Adipose tissue (tissue), 3 donors: ENCODE measurements around the gene ZNF224. TPM values are rescaled to one million over a fixed set of nuclear protein-coding genes. Genes with fewer than 3 reads are reported as not detected.

ENCODE experiments used
- H3K27ac ChIP-seq: one replicate; pipeline ENCODE4 v1.5.1; 2013; ENCODE audit warnings: low read depth, low read length
- WGBS, 3 donors: extraction: QIAGEN DNeasy Blood & Tissue Kit; methylation state at CpG; one replicate each; pipeline ENCODE4 v1.1.7; 2013; 5-methylcytosine and 5-hydroxymethylcytosine counted together
- polyA plus RNA-seq, 3 donors: library from polyadenylated mRNA; stranded (reverse); fragments of 200-250 nt; gene quantifications; one replicate each; pipeline ENCODE4 v1.2.3, GENCODE V29; 2013
- donor health status: healthy with polysubstance abuse.
- donor health status: Bipolar disorder and iron deficiency.
- donor health status: healthy.

Gene ZNF224
- polyA plus RNA-seq = 1 to 10 TPM; 8.1 to 8.3 (median 8.3) TPM

DNA sequence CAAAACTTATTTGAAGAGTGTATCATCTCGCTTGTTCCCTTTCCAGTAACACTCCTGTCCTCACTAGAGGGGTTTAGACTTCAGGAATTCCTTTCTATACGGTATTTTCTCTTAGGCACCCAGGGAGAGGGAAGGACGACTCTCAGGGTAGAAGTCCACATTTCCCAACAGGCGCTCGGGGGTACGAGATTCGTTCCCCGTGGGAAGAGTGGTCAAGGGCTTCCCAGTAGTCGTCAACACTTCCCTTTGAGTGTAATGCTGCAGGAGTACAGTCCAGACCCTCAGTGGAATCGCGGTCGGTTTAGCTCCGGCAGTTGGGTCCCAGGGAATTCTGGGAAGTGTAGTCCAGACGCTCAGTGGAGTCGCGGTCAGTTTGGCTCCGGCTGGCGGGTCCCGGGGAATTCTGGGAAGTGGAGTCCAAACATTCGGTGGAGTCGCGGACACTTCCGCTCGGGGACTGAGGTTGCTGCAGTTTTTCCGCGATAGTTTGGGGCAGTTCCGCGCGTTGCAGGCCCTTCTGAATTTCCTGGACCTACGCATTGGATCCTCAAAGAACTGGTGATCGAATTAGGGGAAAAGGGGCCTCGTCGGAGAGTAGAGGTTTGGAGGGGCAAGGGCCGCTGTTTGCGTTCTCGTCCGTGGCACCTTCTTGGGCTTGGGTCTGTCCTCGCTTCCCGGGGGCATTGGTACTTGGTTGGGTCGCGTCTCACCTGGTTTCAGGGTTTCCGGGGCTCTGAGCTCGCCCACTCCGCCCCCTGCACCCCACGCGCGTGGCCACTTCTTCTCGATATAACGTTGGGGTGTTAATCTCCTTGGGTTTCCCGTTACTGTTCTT is at the start of gene ZNF224:
Gene ZNF224 (plus strand): TSS at position 431 of the 835 bp plus-strand sequence. CDS start 3,513 bp downstream, outside the sequence.
- WGBS, 3 donors = 0% methylated on average over 50 of the region's 50 CpGs

DNA sequence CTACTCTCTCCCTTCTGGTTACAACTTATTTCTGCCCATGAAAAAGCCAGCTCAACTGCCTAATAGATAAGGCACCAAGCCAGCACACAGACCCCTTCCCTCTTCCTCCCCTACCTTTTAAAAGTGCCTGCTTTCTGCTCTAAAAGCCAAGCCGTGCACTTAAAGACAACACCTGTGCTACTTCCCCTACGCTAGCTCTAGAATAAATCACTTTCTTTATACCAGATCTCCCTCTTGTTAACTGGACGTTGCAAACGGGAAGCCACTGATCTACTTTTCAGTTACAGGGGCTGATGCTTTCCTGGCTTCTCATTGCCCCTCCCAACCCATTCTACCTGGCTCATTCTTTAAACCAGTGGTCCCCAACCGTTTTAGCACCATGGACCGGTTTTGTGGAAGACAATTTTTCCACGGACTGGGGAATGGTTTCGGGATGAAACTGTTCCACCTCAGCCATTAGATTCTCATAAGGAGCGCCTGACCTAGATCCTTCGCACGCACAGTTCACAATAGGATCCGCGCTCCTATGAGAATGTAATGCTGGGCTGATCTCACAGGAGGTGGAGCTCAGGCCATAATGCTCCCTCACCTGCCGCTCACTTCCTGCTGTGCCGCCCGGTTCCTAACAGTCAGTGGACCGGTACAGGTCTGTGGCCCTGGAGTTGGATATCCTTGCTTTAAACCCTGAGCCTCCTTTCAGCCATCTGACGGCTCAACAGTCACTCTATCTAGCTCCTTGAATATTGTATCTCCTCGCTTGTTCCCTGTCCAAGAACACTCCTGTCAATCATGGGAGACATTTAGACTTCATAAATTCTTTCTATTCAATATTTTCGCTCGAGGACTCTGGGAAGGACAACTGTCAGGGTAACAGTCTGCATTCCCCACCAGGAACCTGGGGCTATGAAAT is 43.2 kb upstream of the ZNF224 start:
- WGBS, 3 donors = 5 to 13% (median 11%) methylated on average over 21 of the region's 21 CpGs
- no peak overlapping the region for H3K27ac ChIP-seq

More for the DNA sequence above, at the start of gene ZNF224:
- no peak within 1 kb of the TSS for H3K27ac ChIP-seq

DNA sequence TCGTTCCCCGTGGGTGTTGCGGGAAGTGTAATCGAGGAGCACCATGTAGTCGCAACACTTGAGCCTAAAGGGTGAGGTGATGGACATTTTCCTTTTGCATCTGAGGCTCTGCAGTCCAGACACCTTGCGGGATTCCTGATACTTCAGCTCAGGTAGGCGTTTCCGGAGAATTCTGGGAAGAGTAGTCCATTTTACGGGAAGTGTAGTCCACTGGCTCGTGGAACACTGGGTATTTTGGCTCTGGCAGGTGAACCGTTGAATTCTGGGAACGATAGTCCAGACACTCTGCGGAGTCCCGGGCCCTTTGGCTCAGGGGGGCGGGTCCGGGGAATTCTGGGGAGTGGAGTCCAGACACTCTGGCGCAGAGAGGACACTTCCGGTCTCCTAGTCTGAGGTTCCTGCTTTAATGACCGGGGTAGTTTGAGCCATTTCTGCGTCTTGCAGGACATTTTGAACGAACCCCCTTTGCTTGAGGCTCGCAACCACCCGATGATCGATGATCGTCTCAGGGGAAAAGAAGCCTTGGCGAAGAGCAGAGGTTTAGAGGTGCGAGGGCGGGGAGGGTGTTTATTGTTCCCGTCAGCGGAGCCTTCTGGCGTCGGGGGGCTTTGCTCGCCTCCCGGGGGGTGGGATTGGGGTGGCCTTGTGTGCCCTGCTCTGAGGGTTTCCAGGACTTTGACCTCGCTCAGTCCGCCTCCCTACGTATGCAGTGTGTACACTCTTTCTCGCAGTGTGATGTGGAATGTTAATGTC is 42.3 kb upstream of the ZNF224 start, which contains the start of gene ZNF223:
Gene ZNF223 (plus strand): TSS at position 387 of the 753 bp plus-strand sequence. CDS start 3,141 bp downstream, outside the sequence.
- WGBS, 3 donors = 1% methylated on average over 38 of the region's 38 CpGs
- H3K27ac ChIP-seq = no peak within 1 kb of the TSS

DNA sequence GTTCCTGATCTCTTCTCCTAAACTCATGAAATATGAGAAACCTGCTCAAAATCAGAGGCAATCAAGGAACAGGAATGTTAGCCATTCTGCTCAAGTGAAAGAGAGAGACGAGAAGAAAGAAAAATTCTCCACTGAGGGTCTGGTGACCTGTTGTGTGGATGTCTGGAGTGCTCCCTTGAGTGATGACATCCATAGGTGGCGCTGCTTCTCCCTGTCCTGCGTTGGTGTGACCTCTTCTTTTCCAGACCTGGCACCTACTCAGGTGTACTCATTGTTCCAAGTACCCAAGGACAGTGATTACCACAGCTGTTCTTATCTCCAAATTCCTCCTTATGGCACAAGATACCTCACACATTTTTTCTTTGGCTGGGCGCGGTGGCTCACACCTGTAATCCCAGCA is 38.3 kb upstream of the ZNF224 start:
- H3K27ac ChIP-seq = no peak overlapping the region
- 94 to 96% (median 94%) methylated on average over 5 of the region's 5 CpGs for WGBS, 3 donors

- H3K27ac ChIP-seq = no peak overlapping the region
- WGBS, 3 donors = 93 to 96% (median 96%) methylated on average over 2 of the region's 2 CpGs
These were observed 34.9 kb upstream of the ZNF224 start for GRCh38 chr19:44059229-44059628.

DNA sequence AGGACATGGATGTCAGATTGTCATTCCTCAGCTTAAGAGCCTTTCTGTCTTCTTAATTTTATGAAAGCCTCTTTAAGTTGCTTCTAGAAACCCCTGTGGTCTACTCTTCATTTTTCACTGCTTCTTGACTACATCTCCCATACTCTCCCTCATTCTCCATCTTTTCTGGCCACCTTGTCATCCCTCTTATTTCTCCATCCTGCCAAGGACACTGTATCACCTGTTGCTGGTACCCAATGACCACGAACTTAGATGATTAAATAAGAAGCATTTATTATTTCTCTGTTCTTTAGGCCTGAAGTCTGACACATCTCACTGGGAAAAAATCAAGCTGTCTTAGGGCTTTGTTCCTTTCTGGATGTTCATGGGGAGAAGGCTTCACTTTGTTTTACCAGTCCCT is 33.1 kb upstream of the ZNF224 start:
- 88 to 94% (median 90%) methylated on average over 1 of the region's 1 CpG for WGBS, 3 donors
- H3K27ac ChIP-seq = no peak overlapping the region

- H3K27ac ChIP-seq = no peak overlapping the region
- WGBS, 3 donors = 64 to 85% (median 80%) methylated on average over 3 of the region's 3 CpGs
These were observed 27.9 kb upstream of the ZNF224 start for GRCh38 chr19:44066305-44066704.

DNA sequence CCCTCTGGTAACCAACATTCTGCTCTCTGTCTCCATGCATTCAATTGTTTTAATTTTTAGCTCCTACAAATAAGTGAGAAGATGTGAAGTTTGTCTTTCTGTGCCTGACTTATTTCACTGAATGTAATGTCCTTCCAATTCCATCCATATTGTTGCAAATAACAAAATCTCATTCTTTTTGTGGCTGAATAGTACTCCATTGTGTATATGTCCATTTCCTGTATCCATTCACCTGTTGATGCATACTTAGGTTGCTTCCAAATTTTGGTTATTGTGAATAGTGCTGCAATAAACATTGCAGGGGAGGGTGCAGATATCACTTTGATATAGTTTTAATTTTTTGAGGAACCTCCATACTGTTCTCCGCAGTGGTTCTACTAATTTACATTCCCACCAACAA is 24.7 kb upstream of the ZNF224 start:
- H3K27ac ChIP-seq = no peak overlapping the region
- 88 to 100% (median 97%) methylated on average over 1 of the region's 1 CpG for WGBS, 3 donors

- 1 to 2% (median 1%) methylated on average over 40 of the region's 40 CpGs for WGBS, 3 donors
- H3K27ac ChIP-seq = peak within 1 kb of the TSS; percentile 59
These were observed 22.2 kb upstream of the ZNF224 start, which contains the start of gene ZNF284 for GRCh38 chr19:44071824-44072542. ZNF284 (plus strand) TSS chr19:44072159; CDS start chr19:44076390, 4,231 bp downstream.

DNA sequence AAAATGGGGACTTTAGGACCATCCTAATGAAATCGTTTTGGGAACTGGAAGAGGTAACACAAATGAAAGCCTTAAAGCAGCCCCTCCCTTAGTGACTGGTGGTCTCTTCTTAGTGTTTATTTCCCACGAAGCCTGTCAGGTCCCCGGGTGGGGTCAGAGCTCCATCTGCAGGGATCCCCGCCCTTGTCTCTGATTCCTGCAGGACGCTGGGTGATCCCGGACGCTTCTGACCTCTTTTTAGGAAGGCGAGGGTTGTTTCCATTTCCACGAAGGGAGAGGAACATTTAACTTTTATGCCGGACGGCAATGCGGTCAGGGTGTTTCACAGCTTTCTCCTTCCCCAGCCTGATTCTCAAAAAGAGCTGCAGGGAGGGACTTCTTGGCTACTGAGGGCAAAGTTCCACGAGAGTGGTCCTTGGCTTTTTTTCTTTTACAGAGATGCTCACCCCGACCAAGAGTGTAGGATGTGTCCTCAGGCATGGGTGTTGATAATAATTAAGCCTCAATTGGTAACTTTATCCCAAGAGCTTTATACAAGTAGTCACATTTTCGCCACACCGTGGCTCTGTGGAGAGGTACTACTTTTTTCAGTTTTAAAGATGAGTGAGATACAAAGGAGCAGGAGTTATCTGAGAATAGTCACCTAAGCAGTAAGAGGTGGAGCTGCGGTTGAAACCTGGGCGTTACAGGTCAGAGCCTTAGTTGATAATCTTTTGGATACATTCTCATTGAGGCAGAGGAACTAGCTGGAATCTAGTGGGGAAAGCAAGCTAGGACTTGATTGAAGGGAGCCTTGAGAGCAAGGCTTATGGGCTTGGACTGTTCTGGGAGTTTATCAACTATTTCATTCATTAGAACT is 21.4 kb upstream of the ZNF224 start:
- no peak overlapping the region for H3K27ac ChIP-seq
- 15 to 25% (median 19%) methylated on average over 18 of the region's 18 CpGs for WGBS, 3 donors

- H3K27ac ChIP-seq = no peak overlapping the region
- 89 to 91% (median 90%) methylated on average over 2 of the region's 2 CpGs for WGBS, 3 donors
These were observed 17.8 kb upstream of the ZNF224 start for GRCh38 chr19:44076325-44076724.

GRCh38 chr19:44092108-44092507 is 2.1 kb upstream of the ZNF224 start:
- WGBS, 3 donors = 55 to 74% (median 61%) methylated on average over 4 of the region's 4 CpGs
- H3K27ac ChIP-seq = no peak overlapping the region

GRCh38 chr19:44107751-44108150 is 13.6 kb downstream of the ZNF224 start:
- H3K27ac ChIP-seq = no peak overlapping the region
- 94 to 100% (median 96%) methylated on average over 3 of the region's 3 CpGs for WGBS, 3 donors

DNA sequence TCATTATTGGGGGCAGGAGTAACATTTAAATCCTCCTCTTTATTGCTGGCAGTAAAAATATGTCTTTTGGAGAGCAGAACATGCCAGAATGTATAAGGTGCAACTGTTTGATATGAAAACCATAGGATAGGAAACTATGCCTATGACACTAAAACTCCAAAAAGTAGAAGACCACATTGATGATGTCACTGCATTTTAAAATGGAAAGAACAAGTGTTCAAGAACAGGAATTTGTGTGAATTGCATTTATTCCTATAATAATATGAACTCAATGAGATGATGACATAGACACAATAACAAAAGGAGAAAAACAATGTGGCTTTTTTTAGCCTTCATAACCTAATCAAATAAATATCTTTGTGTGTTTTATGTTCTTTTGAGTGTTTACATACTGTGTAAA is 15.3 kb downstream of the ZNF224 start:
- no peak overlapping the region for H3K27ac ChIP-seq

- WGBS, 3 donors = 14 to 21% (median 18%) methylated on average over 17 of the region's 17 CpGs
- H3K27ac ChIP-seq = no peak overlapping the region
These were observed 17.8 kb downstream of the ZNF224 start for GRCh38 chr19:44111910-44112463.

- 0 to 1% (median 0%) methylated on average over 11 of the region's 11 CpGs for WGBS, 3 donors
- H3K27ac ChIP-seq = no peak overlapping the region
These were observed 18.6 kb downstream of the ZNF224 start for GRCh38 chr19:44112802-44113137.
